HG02938 (cell line): ENCODE measurements around the gene ZGLP1.

Experiments used
- ATAC-seq: cut with Tn5 transposase; IDR thresholded peaks from one replicate; pipeline ENCODE4 v1.9.1; 2021; ENCODE audit warnings: mild to moderate bottlenecking, moderate library complexity; ENCODE audit not compliant: unreplicated experiment

The ZGLP1 gene

DNA sequence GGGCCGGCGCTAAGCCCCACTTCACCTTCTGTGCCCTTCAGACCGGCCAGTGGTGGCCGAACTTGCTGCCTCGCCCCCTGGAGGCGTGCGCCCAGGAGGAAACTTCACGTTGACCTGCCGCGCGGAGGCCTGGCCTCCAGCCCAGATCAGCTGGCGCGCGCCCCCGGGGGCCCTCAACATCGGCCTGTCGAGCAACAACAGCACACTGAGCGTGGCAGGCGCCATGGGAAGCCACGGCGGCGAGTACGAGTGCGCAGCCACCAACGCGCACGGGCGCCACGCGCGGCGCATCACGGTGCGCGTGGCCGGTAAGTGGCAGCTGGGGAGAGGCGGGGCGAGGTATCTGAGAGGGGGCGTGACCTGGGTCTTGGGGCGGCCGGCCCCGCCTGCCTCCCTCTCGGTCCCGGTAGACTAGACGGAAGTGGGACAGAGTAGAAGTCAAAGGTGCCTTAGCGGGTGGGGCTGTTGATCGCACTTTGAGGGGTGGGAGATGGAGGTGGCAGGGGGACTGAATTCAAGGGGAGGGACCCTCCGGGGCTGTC is 14.2 kb downstream of the ZGLP1 start:
- no peak for ATAC-seq

GRCh38 chr19:10294368-10294697 is 15.3 kb downstream of the ZGLP1 start:
- no peak for ATAC-seq

- ATAC-seq = no peak
Measured at GRCh38 chr19:10293637-10294367, 15.8 kb downstream of the ZGLP1 start.

DNA sequence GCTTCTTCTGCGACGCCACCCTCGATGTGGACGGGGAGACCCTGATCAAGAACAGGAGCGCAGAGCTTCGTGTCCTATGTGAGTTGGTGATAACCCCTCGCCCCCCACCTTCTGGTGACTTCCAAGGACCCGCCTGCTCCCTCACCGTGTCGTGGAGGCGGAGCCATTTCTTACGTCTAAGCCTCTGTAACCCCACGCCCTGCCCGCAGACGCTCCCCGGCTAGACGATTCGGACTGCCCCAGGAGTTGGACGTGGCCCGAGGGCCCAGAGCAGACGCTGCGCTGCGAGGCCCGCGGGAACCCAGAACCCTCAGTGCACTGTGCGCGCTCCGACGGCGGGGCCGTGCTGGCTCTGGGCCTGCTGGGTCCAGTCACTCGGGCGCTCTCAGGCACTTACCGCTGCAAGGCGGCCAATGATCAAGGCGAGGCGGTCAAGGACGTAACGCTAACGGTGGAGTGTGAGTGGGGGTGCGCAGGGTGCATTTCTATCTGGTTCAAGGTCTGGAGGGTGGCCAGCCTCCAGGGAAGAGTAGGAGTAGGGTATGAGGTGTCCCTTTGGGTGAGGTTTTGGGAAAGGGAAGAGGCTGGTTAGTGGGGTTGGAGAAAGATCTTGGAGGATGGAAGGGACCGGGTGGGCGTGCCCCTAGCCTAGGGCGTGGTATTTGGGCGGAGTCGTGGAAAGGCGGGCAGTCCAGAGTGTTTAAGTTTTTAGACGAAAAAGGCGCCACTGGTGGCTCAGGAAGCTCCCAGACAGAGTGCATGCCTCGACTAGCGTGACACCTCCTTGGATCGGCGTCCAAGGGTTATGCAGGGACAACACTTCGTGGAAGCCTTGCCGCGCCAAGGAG is 16.6 kb downstream of the ZGLP1 start:
- no peak for ATAC-seq

DNA sequence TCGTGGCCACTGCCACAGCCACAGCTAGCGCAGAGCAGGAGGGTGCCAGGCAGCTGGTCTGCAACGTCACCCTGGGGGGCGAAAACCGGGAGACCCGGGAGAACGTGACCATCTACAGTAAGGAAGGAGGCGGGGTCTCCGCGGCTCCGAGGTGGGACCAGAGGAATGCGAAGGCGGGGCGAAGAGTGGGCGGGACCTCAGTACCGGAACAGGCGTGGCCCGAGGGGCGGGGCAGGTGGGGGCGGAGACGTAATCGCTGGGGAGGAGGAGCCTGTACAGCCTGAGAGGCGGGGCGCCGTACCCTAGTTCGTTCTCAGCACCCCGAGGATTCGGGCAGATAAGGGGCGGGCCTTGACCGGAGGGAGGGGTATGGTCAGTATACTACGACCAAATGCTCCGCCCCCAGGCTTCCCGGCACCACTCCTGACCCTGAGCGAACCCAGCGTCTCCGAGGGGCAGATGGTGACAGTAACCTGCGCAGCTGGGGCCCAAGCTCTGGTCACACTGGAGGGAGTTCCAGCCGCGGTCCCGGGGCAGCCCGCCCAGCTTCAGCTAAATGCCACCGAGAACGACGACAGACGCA is 17.3 kb downstream of the ZGLP1 start:
- peak; percentile 35 for ATAC-seq

GRCh38 chr19:10291554-10292205 is 17.9 kb downstream of the ZGLP1 start:
- ATAC-seq = no peak

GRCh38 chr19:10290876-10291553 is 18.6 kb downstream of the ZGLP1 start:
- ATAC-seq = no peak

GRCh38 chr19:10290357-10290875 is 19.2 kb downstream of the ZGLP1 start:
- ATAC-seq = no peak

- ATAC-seq = no peak
Measured at GRCh38 chr19:10289836-10290356, 19.7 kb downstream of the ZGLP1 start, which contains the start of gene ICAM5. ICAM5 (plus strand) TSS chr19:10289952; CDS start chr19:10290044, 92 bp downstream.

DNA sequence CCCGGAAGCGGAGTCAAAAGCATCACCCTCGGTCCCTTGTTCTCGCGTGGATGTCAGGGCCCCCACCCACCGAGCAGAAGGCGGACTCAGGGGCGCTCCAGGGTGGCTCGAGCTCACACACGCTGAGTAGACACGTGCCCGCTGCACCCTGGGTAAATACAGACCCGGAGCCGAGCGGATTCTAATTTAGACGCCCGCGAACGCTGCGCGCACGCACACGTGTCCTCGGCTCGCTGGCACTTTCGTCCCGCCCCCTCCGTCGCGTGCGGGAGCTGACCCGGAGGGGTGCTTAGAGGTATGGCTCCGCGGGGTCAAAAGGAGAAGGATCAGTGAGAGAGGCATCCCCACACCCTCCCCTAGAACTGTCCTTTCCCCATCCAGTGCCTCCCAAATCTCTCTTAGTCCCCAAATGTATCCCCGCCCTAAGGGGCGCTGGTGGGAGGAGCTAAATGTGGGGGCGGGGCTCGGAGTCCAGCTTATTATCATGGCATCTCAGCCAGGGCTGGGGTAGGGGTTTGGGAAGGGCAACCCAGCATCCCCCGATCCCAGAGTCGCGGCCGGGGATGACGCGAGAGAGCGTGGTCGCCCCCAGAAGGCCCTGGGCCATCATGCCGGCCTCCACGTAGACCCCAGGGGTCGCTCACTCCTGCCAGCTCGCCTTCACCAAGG is 20.3 kb downstream of the ZGLP1 start:
- no peak for ATAC-seq

DNA sequence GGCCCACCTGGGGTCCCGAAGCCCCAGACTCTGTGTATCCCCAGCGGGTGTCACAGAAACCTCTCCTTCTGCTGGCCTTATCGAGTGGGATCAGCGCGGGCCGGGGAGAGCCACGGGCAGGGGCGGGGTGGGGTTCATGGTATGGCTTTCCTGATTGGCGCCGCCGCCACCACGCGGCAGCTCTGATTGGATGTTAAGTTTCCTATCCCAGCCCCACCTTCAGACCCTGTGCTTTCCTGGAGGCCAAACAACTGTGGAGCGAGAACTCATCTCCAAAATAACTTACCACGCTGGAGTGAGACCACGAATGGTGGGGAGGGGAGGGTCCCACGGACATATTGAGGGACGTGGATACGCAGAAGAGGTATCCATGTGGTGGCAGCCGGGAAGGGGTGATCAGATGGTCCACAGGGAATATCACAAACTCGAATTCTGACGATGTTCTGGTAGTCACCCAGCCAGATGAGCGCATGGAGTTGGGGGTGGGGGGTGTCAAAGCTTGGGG is 20.9 kb downstream of the ZGLP1 start:
- no peak for ATAC-seq

GRCh38 chr19:10286803-10287737 is 22.5 kb downstream of the ZGLP1 start, which contains the start of gene ICAM4:
ICAM4 (plus strand) TSS chr19:10286955; CDS start chr19:10287013, 58 bp downstream.
- no peak for ATAC-seq

DNA sequence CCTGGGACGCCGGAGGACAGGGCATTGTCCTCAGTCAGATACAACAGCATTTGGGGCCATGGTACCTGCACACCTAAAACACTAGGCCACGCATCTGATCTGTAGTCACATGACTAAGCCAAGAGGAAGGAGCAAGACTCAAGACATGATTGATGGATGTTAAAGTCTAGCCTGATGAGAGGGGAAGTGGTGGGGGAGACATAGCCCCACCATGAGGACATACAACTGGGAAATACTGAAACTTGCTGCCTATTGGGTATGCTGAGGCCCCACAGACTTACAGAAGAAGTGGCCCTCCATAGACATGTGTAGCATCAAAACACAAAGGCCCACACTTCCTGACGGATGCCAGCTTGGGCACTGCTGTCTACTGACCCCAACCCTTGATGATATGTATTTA is 24.2 kb downstream of the ZGLP1 start:
- no peak for ATAC-seq

DNA sequence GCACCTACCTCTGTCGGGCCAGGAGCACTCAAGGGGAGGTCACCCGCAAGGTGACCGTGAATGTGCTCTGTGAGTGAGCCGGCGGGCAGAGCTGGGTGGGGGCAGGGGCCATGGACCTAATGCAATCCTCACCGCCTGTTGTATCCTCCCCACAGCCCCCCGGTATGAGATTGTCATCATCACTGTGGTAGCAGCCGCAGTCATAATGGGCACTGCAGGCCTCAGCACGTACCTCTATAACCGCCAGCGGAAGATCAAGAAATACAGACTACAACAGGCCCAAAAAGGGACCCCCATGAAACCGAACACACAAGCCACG is 24.7 kb downstream of the ZGLP1 start:
- no peak for ATAC-seq

- no peak for ATAC-seq
Measured at GRCh38 chr19:10284065-10284959, 25.3 kb downstream of the ZGLP1 start.

DNA sequence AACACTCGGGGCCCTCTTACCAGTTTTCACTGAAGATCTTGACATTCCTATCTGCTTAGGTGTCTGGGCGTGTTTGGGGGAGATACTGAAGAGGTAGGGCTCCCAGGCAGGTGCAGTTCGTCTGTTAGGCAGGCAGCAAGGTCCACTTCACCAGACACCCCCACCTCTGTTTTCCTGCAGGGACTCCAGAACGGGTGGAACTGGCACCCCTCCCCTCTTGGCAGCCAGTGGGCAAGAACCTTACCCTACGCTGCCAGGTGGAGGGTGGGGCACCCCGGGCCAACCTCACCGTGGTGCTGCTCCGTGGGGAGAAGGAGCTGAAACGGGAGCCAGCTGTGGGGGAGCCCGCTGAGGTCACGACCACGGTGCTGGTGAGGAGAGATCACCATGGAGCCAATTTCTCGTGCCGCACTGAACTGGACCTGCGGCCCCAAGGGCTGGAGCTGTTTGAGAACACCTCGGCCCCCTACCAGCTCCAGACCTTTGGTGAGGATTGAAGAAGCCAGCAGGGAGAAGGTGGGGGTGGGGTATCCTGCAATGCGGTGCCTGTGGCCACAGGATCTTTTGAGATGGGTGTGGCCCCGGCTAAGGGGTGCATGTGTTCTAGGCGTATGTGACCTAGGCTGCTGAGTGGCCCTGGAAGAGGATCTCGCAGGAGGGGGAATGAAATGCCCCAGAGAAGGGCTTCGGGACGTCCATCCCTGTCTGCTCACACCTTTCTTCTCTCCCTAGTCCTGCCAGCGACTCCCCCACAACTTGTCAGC is 26.1 kb downstream of the ZGLP1 start:
- ATAC-seq = no peak
